Small intestine (tissue), 7 donors: ENCODE measurements around the gene NOG. TPM values are rescaled to one million over a fixed set of nuclear protein-coding genes. Genes with fewer than 3 reads are reported as not detected.

Source experiments
- DNase-seq, 2 donors: peaks; one replicate each; pipeline versions ENCODE4 v3.0.0 to v3.0.0-alpha.2; 2013
- FAIRE-seq: peaks from 2 replicates; lab custom pipeline; 2012; peaks lifted over from hg19 to GRCh38; lab: Jason Lieb, UNC
- H3K27ac ChIP-seq, 3 donors: one replicate each; pipeline ENCODE4 v1.5.1; 2013; ENCODE audit warnings: low read length in 2 of 3, mild to moderate bottlenecking in 2 of 3, control low read depth in 1 of 3, inconsistent platforms in 1 of 3, low read depth in 1 of 3, moderate library complexity in 1 of 3
- H3K27me3 ChIP-seq, 3 donors: one replicate each; pipeline ENCODE4 v1.6.1; 2013; ENCODE audit warnings: low read length in 3 of 3, inconsistent platforms in 1 of 3; ENCODE audit not compliant: control insufficient read depth in 3 of 3, insufficient read depth in 3 of 3
- H3K36me3 ChIP-seq, 3 donors: one replicate each; pipeline ENCODE4 v1.6.1; 2013; ENCODE audit warnings: low read length in 3 of 3, inconsistent platforms in 1 of 3, low read depth in 1 of 3, mild to moderate bottlenecking in 1 of 3, moderate library complexity in 1 of 3; ENCODE audit not compliant: control insufficient read depth in 3 of 3, insufficient read depth in 2 of 3
- H3K4me1 ChIP-seq, 3 donors: one replicate each; pipeline ENCODE4 v1.6.1; 2013; ENCODE audit warnings: low read length in 2 of 3, inconsistent platforms in 1 of 3, low read depth in 1 of 3, mild to moderate bottlenecking in 1 of 3, moderate library complexity in 1 of 3; ENCODE audit not compliant: control insufficient read depth in 3 of 3, insufficient read depth in 2 of 3
- H3K4me3 ChIP-seq, 3 donors: one replicate each; pipeline ENCODE4 v1.5.1; 2013; ENCODE audit warnings: low read length in 3 of 3, control low read depth in 1 of 3, inconsistent platforms in 1 of 3, low read depth in 1 of 3, mild to moderate bottlenecking in 1 of 3, moderate library complexity in 1 of 3
- H3K9me3 ChIP-seq, 2 donors: one replicate each; pipeline ENCODE4 v1.6.1; 2013; ENCODE audit warnings: low read depth in 1 of 2, low read length in 1 of 2; ENCODE audit not compliant: control insufficient read depth in 2 of 2, insufficient read depth in 1 of 2
- WGBS, 3 donors: extraction: QIAGEN DNeasy Blood & Tissue Kit; methylation state at CpG; one replicate each; pipeline ENCODE4 v1.1.7; 2013; 5-methylcytosine and 5-hydroxymethylcytosine counted together
- polyA plus RNA-seq, 4 donors: library from polyadenylated mRNA; stranded (reverse) in 3 of 4; unstranded in 1 of 4; fragments of 200-250 nt in 3 of 4; fragments of 120-200 nt in 1 of 4; gene quantifications; one replicate each; pipeline versions ENCODE4 v1.2.1 to v1.2.3, GENCODE V29; 2013
- donor health status: healthy with polysubstance abuse.
- donor health status: control.
- donor health status: control.
- donor health status: Bipolar disorder and iron deficiency.
- donor health status: healthy.

The NOG gene
- polyA plus RNA-seq, 4 donors, result 0.79 to 1.5 TPM; not detected in 2

- peaks cover 3 to 53% (median 10%) of the 10 kb centered on the region in 3 donors for H3K27me3 ChIP-seq
- DNase-seq, result no peak
- no peak overlapping the region for H3K27ac ChIP-seq
- H3K4me3 ChIP-seq, result no peak overlapping the region
- H3K4me1 ChIP-seq, result peaks cover 0 to 6% (median 5%) of the 10 kb centered on the region in 3 donors
- H3K36me3 ChIP-seq, result no peaks in the 10 kb centered on the region
- 89 to 98% (median 90%) methylated on average over 1 of the region's 1 CpG for WGBS, 3 donors
- FAIRE-seq, result no peak
- H3K9me3 ChIP-seq, result no peaks in the 10 kb centered on the region
Observed at GRCh38 chr17:56599566-56599965, 6.1 kb downstream of the NOG start.

- H3K27ac ChIP-seq, result no peak overlapping the region
- H3K9me3 ChIP-seq, result no peaks in the 10 kb centered on the region
- FAIRE-seq, result no peak
- H3K27me3 ChIP-seq, result peaks cover 3 to 48% (median 10%) of the 10 kb centered on the region in 3 donors
- H3K4me3 ChIP-seq, result no peak overlapping the region
- no peaks in the 10 kb centered on the region for H3K36me3 ChIP-seq
- no peak for DNase-seq
- H3K4me1 ChIP-seq, result peaks cover 0 to 6% (median 5%) of the 10 kb centered on the region in 3 donors
- WGBS, 3 donors, result 92 to 100% (median 97%) methylated on average over 1 of the region's 1 CpG
Observed at GRCh38 chr17:56600256-56600655, 6.8 kb downstream of the NOG start.

- FAIRE-seq, result no peak
- no peak for DNase-seq
- Histone ChIP-seq H3K4me3 (no peak overlapping the region), H3K36me3 (no peaks in the 10 kb centered on the region), H3K27ac (no peak overlapping the region), H3K9me3 (no peaks in the 10 kb centered on the region), H3K27me3 (peaks cover 0 to 37% (median 10%) of the 10 kb centered on the region in 3 donors), H3K4me1 (peaks cover 0 to 6% (median 0%) of the 10 kb centered on the region in 3 donors)
- WGBS, 3 donors, result 27 to 63% (median 53%) methylated on average over 1 of the region's 1 CpG
Observed at GRCh38 chr17:56601591-56601990, 8.1 kb downstream of the NOG start.

- no peaks in the 10 kb centered on the region for H3K36me3 ChIP-seq
- H3K27me3 ChIP-seq, result peaks cover 0 to 33% (median 10%) of the 10 kb centered on the region in 3 donors
- no peak for FAIRE-seq
- H3K4me3 ChIP-seq, result no peak overlapping the region
- WGBS, 3 donors, result 51 to 62% (median 58%) methylated on average over 8 of the region's 8 CpGs
- no peak overlapping the region for H3K27ac ChIP-seq
- peak in 1 of 2 donors; percentile 21 for DNase-seq
- no peaks in the 10 kb centered on the region for H3K4me1 ChIP-seq
- H3K9me3 ChIP-seq, result no peaks in the 10 kb centered on the region
Observed at GRCh38 chr17:56602292-56603130, 9.0 kb downstream of the NOG start.

- H3K36me3 ChIP-seq, result no peaks in the 10 kb centered on the region
- H3K9me3 ChIP-seq, result no peaks in the 10 kb centered on the region
- H3K4me3 ChIP-seq, result no peak overlapping the region
- H3K27me3 ChIP-seq, result peaks cover 0 to 30% (median 4%) of the 10 kb centered on the region in 3 donors
- peak; percentile 24 to 66 for DNase-seq
- H3K4me1 ChIP-seq, result no peaks in the 10 kb centered on the region
- H3K27ac ChIP-seq, result no peak overlapping the region
- WGBS, 3 donors, result 18 to 56% (median 24%) methylated on average over 7 of the region's 7 CpGs
- no peak for FAIRE-seq
Observed at GRCh38 chr17:56603486-56604238, 10.2 kb downstream of the NOG start.

- Histone ChIP-seq H3K27ac (no peak overlapping the region), H3K9me3 (no peaks in the 10 kb centered on the region), H3K36me3 (no peaks in the 10 kb centered on the region), H3K4me1 (no peaks in the 10 kb centered on the region), H3K4me3 (no peak overlapping the region), H3K27me3 (peaks cover 0 to 21% (median 0%) of the 10 kb centered on the region in 3 donors)
- 80 to 100% (median 90%) methylated on average over 1 of the region's 1 CpG for WGBS, 3 donors
- FAIRE-seq (no peak), DNase-seq (no peak)
Observed at GRCh38 chr17:56604691-56605290, 11.3 kb downstream of the NOG start.

GRCh38 chr17:56608944-56609343, 15.4 kb downstream of the NOG start:
- peaks cover 0 to 16% (median 0%) of the 10 kb centered on the region in 3 donors for H3K27me3 ChIP-seq
- H3K4me1 ChIP-seq, result no peaks in the 10 kb centered on the region
- no peaks in the 10 kb centered on the region for H3K36me3 ChIP-seq
- 81 to 93% (median 87%) methylated on average over 4 of the region's 4 CpGs for WGBS, 3 donors
- no peak for FAIRE-seq
- H3K4me3 ChIP-seq, result no peak overlapping the region
- no peak for DNase-seq
- H3K27ac ChIP-seq, result no peak overlapping the region
- no peaks in the 10 kb centered on the region for H3K9me3 ChIP-seq

GRCh38 chr17:56610321-56610720, 16.8 kb downstream of the NOG start:
- no peak for FAIRE-seq
- Histone ChIP-seq H3K27ac (no peak overlapping the region), H3K36me3 (no peaks in the 10 kb centered on the region), H3K27me3 (peaks cover 0 to 16% (median 0%) of the 10 kb centered on the region in 3 donors), H3K4me3 (no peak overlapping the region), H3K4me1 (no peaks in the 10 kb centered on the region), H3K9me3 (no peaks in the 10 kb centered on the region)
- WGBS, 3 donors, result 84 to 90% (median 87%) methylated on average over 3 of the region's 3 CpGs
- DNase-seq, result no peak
